K562 (cell line): ENCODE results near the gene BTG2. TPM values are rescaled to one million over a fixed set of nuclear protein-coding genes. Genes with fewer than 3 reads are reported as not detected.

Experiments used
- BRF2 ChIP-seq: IDR thresholded peaks from 3 replicates; pipeline ENCODE4 v1.6.1; 2011; ENCODE audit warnings: borderline replicate concordance, mild to moderate bottlenecking; ENCODE audit not compliant: insufficient read length, insufficient read depth
- C11orf30 ChIP-seq: fragments of 450-650 bp; IDR thresholded peaks from 2 replicates; pipeline ENCODE4 v1.6.1; 2016; ENCODE audit warnings: low read depth, mild to moderate bottlenecking
- CBFA2T2 ChIP-seq: fragments of 450-650 bp; conservative IDR thresholded peaks from 2 replicates; pipeline ENCODE4 v1.6.1; 2017; ENCODE audit warnings: mild to moderate bottlenecking
- CC2D1A ChIP-seq: fragments of 450-650 bp; IDR thresholded peaks from 2 replicates; pipeline ENCODE4 v1.6.1; 2017; ENCODE audit warnings: mild to moderate bottlenecking
- CTBP1 ChIP-seq: fragments of 450-650 bp; IDR thresholded peaks from 2 replicates; pipeline ENCODE4 v1.6.1; 2016; ENCODE audit warnings: borderline replicate concordance
- DACH1 ChIP-seq: fragments of 450-650 bp; IDR thresholded peaks from 2 replicates; pipeline ENCODE4 v1.6.1; 2018; ENCODE audit not compliant: partially characterized antibody
- JUND ChIP-seq, 2 experiments: IDR thresholded peaks; 2 replicates in 1 of 2; 3 replicates in 1 of 2; pipeline ENCODE4 v1.6.1; 2011; ENCODE audit warnings: borderline replicate concordance in 2 of 2, low read depth in 2 of 2, low read length in 2 of 2, improper control_type of control experiment in 1 of 2, missing biosample characterization in 1 of 2, missing genetic modification characterization in 1 of 2, missing genetic modification reagents in 1 of 2
- KDM4B ChIP-seq, 2 experiments: fragments of 450-650 bp in 1 of 2; sonication (generic) in 1 of 2; IDR thresholded peaks; 2 replicates each; pipeline ENCODE4 v1.6.1; 2016 to 2017; ENCODE audit warnings: borderline replicate concordance in 2 of 2, antibody characterized with exemption in 1 of 2, low read depth in 1 of 2, mild to moderate bottlenecking in 1 of 2
- MTA2 ChIP-seq: fragments of 450-650 bp; IDR thresholded peaks from 2 replicates; pipeline ENCODE4 v1.6.1; 2016; ENCODE audit warnings: low read depth
- NCOA6 ChIP-seq: fragments of 450-650 bp; IDR thresholded peaks from 2 replicates; pipeline ENCODE4 v1.6.1; 2017; ENCODE audit warnings: mild to moderate bottlenecking
- NEUROD1 ChIP-seq: fragments of 150-350 bp; IDR thresholded peaks from 2 replicates; pipeline ENCODE4 v1.6.1; 2014; ENCODE audit warnings: borderline replicate concordance, low read length, low read depth; ENCODE audit not compliant: partially characterized antibody
- PCBP1 ChIP-seq: fragments of 200-400 bp; formaldehyde crosslinking; IDR thresholded peaks from 2 replicates; pipeline ENCODE4 v1.6.1; 2018; ENCODE audit warnings: mild to moderate bottlenecking, low read depth, low read length; ENCODE audit not compliant: poor library complexity, severe bottlenecking
- RAD21 ChIP-seq, 2 experiments: fragments of 250-450 bp in 1 of 2; fragments of 450-650 bp in 1 of 2; sonication (Bioruptor Pico) in 1 of 2; formaldehyde crosslinking in 1 of 2; IDR thresholded peaks in 1 of 2; conservative IDR thresholded peaks in 1 of 2; 2 replicates each; pipeline versions ENCODE4 v1.4.0 to v1.8.0; 2020 to 2022; ENCODE audit warnings: mild to moderate bottlenecking in 2 of 2, moderate library complexity in 1 of 2
- RBM15 ChIP-seq: fragments of 200-400 bp; formaldehyde crosslinking; IDR thresholded peaks from 2 replicates; pipeline ENCODE4 v1.6.1; 2018; ENCODE audit warnings: mild to moderate bottlenecking, low read length, moderate library complexity; ENCODE audit not compliant: insufficient read depth
- RCOR1 ChIP-seq, 2 experiments: IDR thresholded peaks; 2 replicates each; pipeline ENCODE4 v1.6.1; 2012; ENCODE audit warnings: low read depth in 2 of 2, low read length in 2 of 2, borderline replicate concordance in 1 of 2, improper control_type of control experiment in 1 of 2
- RFX1 ChIP-seq: fragments of 450-650 bp; IDR thresholded peaks from 2 replicates; pipeline ENCODE4 v1.6.1; 2016; ENCODE audit warnings: mild to moderate bottlenecking, moderate library complexity
- SMAD1 ChIP-seq: fragments of 150-350 bp; IDR thresholded peaks from 2 replicates; pipeline ENCODE4 v1.6.1; 2014; ENCODE audit warnings: low read length, low read depth; ENCODE audit not compliant: partially characterized antibody
- TAL1 ChIP-seq: fragments of 450-650 bp; IDR thresholded peaks from 2 replicates; pipeline ENCODE4 v1.6.1; 2016; ENCODE audit warnings: mild to moderate bottlenecking
- TBP ChIP-seq: optimal IDR thresholded peaks from 2 replicates; pipeline ENCODE3; 2011; ENCODE audit warnings: low read depth, low read length, improper control_type of control experiment
- TCFL5 ChIP-seq: fragments of 250-450 bp; sonication (Bioruptor Pico); conservative IDR thresholded peaks from 2 replicates; pipeline ENCODE4 v1.6.1; 2021; ENCODE audit warnings: mild to moderate bottlenecking, moderate library complexity, matching md5 sums
- TEAD4 ChIP-seq, 2 experiments: sonication (generic) in 1 of 2; formaldehyde crosslinking in 1 of 2; IDR thresholded peaks; 2 replicates each; pipeline versions ENCODE4 v1.6.1 to v1.8.0; 2012 to 2022; ENCODE audit warnings: borderline replicate concordance in 1 of 2, inconsistent platforms in 1 of 2, low read length in 1 of 2, mild to moderate bottlenecking in 1 of 2, missing genetic modification reagents in 1 of 2
- THRAP3 ChIP-seq: fragments of 450-650 bp; IDR thresholded peaks from 2 replicates; pipeline ENCODE4 v1.6.1; 2016; ENCODE audit warnings: mild to moderate bottlenecking, inconsistent platforms, borderline replicate concordance
- XRCC5 ChIP-seq: fragments of 200-400 bp; formaldehyde crosslinking; IDR thresholded peaks from 2 replicates; pipeline ENCODE4 v1.6.1; 2017; ENCODE audit warnings: low read depth, mild to moderate bottlenecking, low read length
- ZBTB1 ChIP-seq: sonication (generic); formaldehyde crosslinking; IDR thresholded peaks from 2 replicates; pipeline ENCODE4 v1.8.1; 2023; ENCODE audit warnings: missing genetic modification reagents, low read depth, mild to moderate bottlenecking, borderline replicate concordance
- ZNF639 ChIP-seq, 2 experiments: fragments of 200-800 bp in 1 of 2; sonication (Bioruptor generic) in 1 of 2; sonication (generic) in 1 of 2; formaldehyde crosslinking in 1 of 2; IDR thresholded peaks in 1 of 2; conservative IDR thresholded peaks in 1 of 2; 2 replicates each; pipeline versions ENCODE4 v1.5.0 to v1.6.1; 2016 to 2020; ENCODE audit warnings: missing compliant biosample characterization in 1 of 2, missing genetic modification characterization in 1 of 2, missing genetic modification reagents in 1 of 2
- ZNF75A ChIP-seq: fragments of 450-650 bp; formaldehyde crosslinking; IDR thresholded peaks from 2 replicates; pipeline ENCODE4 v1.4.0; 2020; ENCODE audit warnings: mild to moderate bottlenecking
- polyA plus RNA-seq, 8 experiments: library from polyadenylated mRNA; depleted of rRNA in 4 of 8; stranded (reverse) in 5 of 8; unstranded in 3 of 8; fragments of >200 nt; fragmentation: Nextera tagmentation in 2 of 8; fragmentation: Illumina TruSeq in 1 of 8; extraction: Ambion mirVana in 2 of 8; extraction: Trizol in 1 of 8; gene quantifications; 2 replicates each; pipeline versions ENCODE4 v1.2.1 to v1.2.3, GENCODE V29; 2011 to 2014; ENCODE audit warnings: inconsistent platforms in 1 of 8, missing spikeins in 1 of 8
- total RNA-seq, 7 experiments: library from RNA; depleted of rRNA in 6 of 7; stranded (reverse); fragments of >200 nt in 6 of 7; fragmentation: Illumina TruSeq in 2 of 7; extraction: Trizol in 2 of 7; gene quantifications; 2 replicates each; pipeline versions ENCODE4 v1.2.1 to v1.2.3, GENCODE V29; 2011 to 2021; ENCODE audit warnings: low replicate concordance in 1 of 7

Gene BTG2
- total and polyA plus RNA-seq, 9 of the 15 experiments (the other 6 are each of a cell fraction or from before 2014, with no cell fraction given): 2.3 to 41.9 (median 8.7) TPM

DNA sequence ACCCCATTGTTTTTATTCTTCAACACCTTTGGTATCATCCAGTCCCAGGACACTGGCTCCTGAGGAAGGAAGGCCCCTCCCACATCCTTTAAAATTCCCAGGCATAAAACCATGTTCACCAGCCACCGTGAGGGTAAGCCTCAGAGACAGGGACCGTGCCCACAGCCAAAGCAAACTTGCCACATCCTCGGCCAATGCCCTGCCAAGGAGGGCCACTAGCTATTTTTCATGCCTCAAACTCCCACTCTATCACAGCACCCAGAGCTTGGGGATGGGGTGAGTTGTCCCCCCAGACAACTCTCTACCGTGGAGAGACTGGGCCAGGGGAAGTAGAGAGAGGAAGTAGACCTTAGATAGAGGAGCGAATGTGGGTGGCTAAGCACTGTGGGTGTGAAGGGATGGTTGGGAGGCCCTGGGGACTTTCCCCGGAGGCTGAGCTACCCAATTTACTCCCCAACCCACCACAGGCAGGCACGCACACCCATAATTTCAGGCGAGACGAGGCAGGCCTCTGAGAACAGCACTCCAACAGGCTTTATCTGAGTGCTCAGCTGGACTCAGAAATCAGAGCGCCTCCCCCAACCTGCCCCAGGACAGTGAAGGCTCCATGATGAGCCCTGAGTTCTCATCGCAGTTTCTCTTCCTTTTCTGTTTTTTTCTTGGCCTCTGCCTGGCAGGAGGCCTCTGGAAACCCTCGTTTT, 15.9 kb upstream of the BTG2 start (continued):
- no peak for TF ChIP-seq PCBP1
- peak; percentile 44; the same call in 1 of the 2 replicates for TF ChIP-seq CC2D1A
- TF ChIP-seq XRCC5: no peak
- peak; percentile 75 for TF ChIP-seq DACH1
- TF ChIP-seq MTA2: 0 out of 2 replicates have a peak, but pooled peaks have one; percentile 29
- TF ChIP-seq TAL1: peak; percentile 70
- TF ChIP-seq TCFL5 (CRISPR knock-in tag): no peak
- TF ChIP-seq RFX1: no peak
- TF ChIP-seq BRF2: no peak
- peak; percentile 40; the same call in 1 of the 2 replicates for TF ChIP-seq ZBTB1 (CRISPR knock-in tag)
- TF ChIP-seq CTBP1: peak; percentile 60
- TF ChIP-seq TEAD4 (IDR thresholded peaks at IDR 0.05; ENCODE audit: low read length): peak; percentile 58
- TF ChIP-seq TEAD4 (CRISPR knock-in tag; IDR thresholded peaks at IDR 0.05; ENCODE audit: borderline replicate concordance): no peak
- TF ChIP-seq KDM4B (IDR thresholded peaks at IDR 0.05; ENCODE audit: borderline replicate concordance in 2 of 2, low read depth in 1 of 2): no peak
- TF ChIP-seq RCOR1 (IDR thresholded peaks at IDR 0.05; ENCODE audit: borderline replicate concordance in 1 of 2, low read depth in 2 of 2, low read length in 2 of 2): peak; percentile 85 to 98
- no peak for TF ChIP-seq SMAD1
- no peak for TF ChIP-seq ZNF75A (CRISPR knock-in tag)
- peak; percentile 96 for TF ChIP-seq TBP
- peak; percentile 75 for TF ChIP-seq CBFA2T2
- peak in 1 of 2 experiments; percentile 64; a peak in 1 of 4 replicates for TF ChIP-seq ZNF639 (CRISPR knock-in tag; conservative IDR thresholded peaks at IDR 0.05 in 1 of 2, IDR thresholded peaks at IDR 0.05 in 1 of 2)
- no peak for TF ChIP-seq C11orf30
- peak in 1 of 2 experiments; percentile 32; a peak in 2 of 4 replicates for TF ChIP-seq RAD21 (CRISPR knock-in tag; conservative IDR thresholded peaks at IDR 0.05 in 1 of 2, IDR thresholded peaks at IDR 0.05 in 1 of 2)
- TF ChIP-seq NEUROD1: peak; percentile 58
- no peak for TF ChIP-seq THRAP3
- TF ChIP-seq JUND (IDR thresholded peaks at IDR 0.05; ENCODE audit: borderline replicate concordance, low read depth, low read length): peak; percentile 22; the same call in 1 of the 2 replicates
- peak; percentile 47; the same call in 1 of the 3 replicates for TF ChIP-seq JUND (tag; IDR thresholded peaks at IDR 0.05; ENCODE audit: borderline replicate concordance, low read depth, low read length)
- no peak for TF ChIP-seq RBM15
- TF ChIP-seq NCOA6: no peak
